K562 (cell line): ENCODE data around the gene PPARG. TPM values are rescaled to one million over a fixed set of nuclear protein-coding genes. Genes with fewer than 3 reads are reported as not detected.

ENCODE experiments used
- ATAC-seq: fragments of 200-7000 bp; cut with Tn5 transposase; 3 replicates; pipeline ENCODE4 v1.9.1; 2020; ENCODE audit warnings: moderate library complexity
- BruUV-seq: library from RNA; stranded (reverse); fragments of 400-500 nt; replicated peaks from 2 replicates; lab custom pipeline; 2021; lab: Mats Ljungman, UMichigan
- CTCF ChIA-PET: fragments of 300-600 bp; formaldehyde crosslinking; extraction: SDS; loops from one replicate; lab custom pipeline; 2021; ENCODE audit warnings: low intra/inter-chr PET ratio; lab: Yijun Ruan, JAX
- POLR2A ChIA-PET: fragments of 300-600, 350-650 bp; sonication (Branson Sonifier 250); formaldehyde crosslinking; extraction: SDS; loops from one replicate; lab custom pipeline; 2021; ENCODE audit warnings: antibody characterized with exemption, inconsistent platforms; lab: Yijun Ruan, JAX
- DNase-seq, 4 experiments: peaks; one replicate each; pipeline versions ENCODE4 v3.0.0 to v3.0.0-alpha.2; 2011 to 2018; ENCODE audit warnings: low spot score in 3 of 4, mixed read lengths in 3 of 4; ENCODE audit errors: extremely low read depth in 1 of 4
- FAIRE-seq: peaks from 2 replicates; lab custom pipeline; 2011; peaks lifted over from hg19 to GRCh38; lab: Jason Lieb, UNC
- H2AFZ ChIP-seq: 2 replicates; pipeline ENCODE4 v1.6.0; 2011; ENCODE audit warnings: low read depth, low read length, control low read depth, inconsistent platforms
- H3K27ac ChIP-seq: fragments of 200-600 bp; 3 replicates; pipeline ENCODE4 v1.8.0; 2011; ENCODE audit warnings: low read depth, mild to moderate bottlenecking, control low read depth, inconsistent platforms, low read length, moderate library complexity, mixed read lengths; ENCODE audit errors: extremely low read depth
- H3K27me3 ChIP-seq, 2 experiments: fragments of 300-600 bp in 1 of 2; 2 replicates in 1 of 2; 3 replicates in 1 of 2; pipeline versions ENCODE4 v1.6.0 to v1.8.0; 2011; ENCODE audit warnings: inconsistent platforms in 2 of 2, low read length in 2 of 2, mild to moderate bottlenecking in 1 of 2, mixed read lengths in 1 of 2, moderate library complexity in 1 of 2; ENCODE audit not compliant: control insufficient read depth in 2 of 2, insufficient read depth in 2 of 2
- H3K36me3 ChIP-seq: fragments of 300-600 bp; 3 replicates; pipeline ENCODE4 v1.8.0; 2011; ENCODE audit warnings: mild to moderate bottlenecking, low read length, inconsistent platforms; ENCODE audit not compliant: control insufficient read depth, insufficient read depth
- H3K4me1 ChIP-seq, 2 experiments: fragments of 200-600 bp in 1 of 2; replicated peaks in 1 of 2; 2 replicates in 1 of 2; 3 replicates in 1 of 2; pipeline versions ENCODE4 v1.5.1 to v1.8.0; 2011; ENCODE audit warnings: inconsistent platforms in 2 of 2, low read length in 2 of 2, mild to moderate bottlenecking in 1 of 2, mixed read lengths in 1 of 2, moderate library complexity in 1 of 2; ENCODE audit not compliant: control insufficient read depth in 2 of 2, insufficient read depth in 2 of 2
- H3K4me2 ChIP-seq: 2 replicates; pipeline ENCODE4 v1.6.1; 2011; ENCODE audit warnings: low read length, control low read depth, inconsistent platforms, mixed read lengths; ENCODE audit not compliant: insufficient read depth
- H3K4me3 ChIP-seq: fragments of 200-600 bp; sonication (generic), shearing (Covaris generic); 2 replicates; pipeline ENCODE4 v1.5.1; 2016; ENCODE audit warnings: control low read depth, inconsistent platforms
- H3K79me2 ChIP-seq: fragments of 200-600 bp; 3 replicates; pipeline ENCODE4 v1.8.0; 2011; ENCODE audit warnings: low read length, inconsistent platforms; ENCODE audit not compliant: control insufficient read depth, insufficient read depth
- H3K9ac ChIP-seq, 2 experiments: 2 replicates each; pipeline versions ENCODE4 v1.6.0 to v1.6.1; 2011; ENCODE audit warnings: low read depth in 2 of 2, low read length in 2 of 2, control low read depth in 1 of 2, inconsistent platforms in 1 of 2, mild to moderate bottlenecking in 1 of 2, mixed read lengths in 1 of 2; ENCODE audit not compliant: insufficient read depth in 1 of 2
- H3K9me1 ChIP-seq: one replicate; pipeline ENCODE4 v1.6.0; 2011; ENCODE audit warnings: inconsistent platforms, mild to moderate bottlenecking, low read length, moderate library complexity; ENCODE audit not compliant: control insufficient read depth, insufficient read depth
- H3K9me3 ChIP-seq: replicated peaks from 2 replicates; pipeline ENCODE4 v1.5.1; 2011; ENCODE audit warnings: low read depth, low read length, inconsistent platforms; ENCODE audit not compliant: control insufficient read depth, insufficient read depth
- H4K20me1 ChIP-seq: replicated peaks from 2 replicates; pipeline ENCODE4 v1.6.1; 2011; ENCODE audit warnings: low read length, inconsistent platforms, mixed read lengths; ENCODE audit not compliant: control insufficient read depth, insufficient read depth
- CEBPB ChIP-seq: fragments of 450-650 bp; IDR thresholded peaks from 2 replicates; pipeline ENCODE4 v1.6.1; 2016; ENCODE audit warnings: missing genetic modification characterization, missing compliant biosample characterization
- FOXJ2 ChIP-seq: fragments of 200-800 bp; sonication (Bioruptor generic); IDR thresholded peaks from 2 replicates; pipeline ENCODE4 v1.6.1; 2016; ENCODE audit warnings: missing genetic modification characterization, missing compliant biosample characterization
- HMGN3 ChIP-seq: IDR thresholded peaks from 2 replicates; pipeline ENCODE4 v1.6.1; 2011; ENCODE audit warnings: borderline replicate concordance, low read depth, mild to moderate bottlenecking, mixed read lengths, low read length; ENCODE audit not compliant: insufficient read length; ENCODE audit errors: extremely low read depth
- KAT7 ChIP-seq: sonication (generic); formaldehyde crosslinking; IDR thresholded peaks from 2 replicates; pipeline ENCODE4 v1.8.0; 2022; ENCODE audit warnings: missing genetic modification reagents, mild to moderate bottlenecking, borderline replicate concordance
- WGBS: fragments of 100-300 bp; shearing (Covaris generic); methylation state at CpG from one replicate; pipeline ENCODE4 v1.1.6; 2016; ENCODE audit warnings: low coverage, mixed read lengths; ENCODE audit not compliant: insufficient coverage; ENCODE audit errors: missing lambda C conversion rate; 5-methylcytosine and 5-hydroxymethylcytosine counted together
- in situ Hi-C: fragments of 300-500 bp; cut with MboI; formaldehyde crosslinking; loops from 4 replicates; pipeline ENCODE4 v1.15.0; 2018; ENCODE audit warnings: inconsistent platforms, mixed read lengths
- intact Hi-C: fragments of 100-400 bp; cut with micrococcal nuclease; formaldehyde crosslinking; loops from 2 replicates; pipeline ENCODE4 v1.14.2; 2022
- polyA plus RNA-seq, 8 experiments: library from polyadenylated mRNA; depleted of rRNA in 4 of 8; stranded (reverse) in 5 of 8; unstranded in 3 of 8; fragments of >200 nt; fragmentation: Nextera tagmentation in 2 of 8; fragmentation: Illumina TruSeq in 1 of 8; extraction: Ambion mirVana in 2 of 8; extraction: Trizol in 1 of 8; gene quantifications; 2 replicates each; pipeline versions ENCODE4 v1.2.1 to v1.2.3, GENCODE V29; 2011 to 2014; ENCODE audit warnings: inconsistent platforms in 1 of 8, missing spikeins in 1 of 8
- total RNA-seq, 7 experiments: library from RNA; depleted of rRNA in 6 of 7; stranded (reverse); fragments of >200 nt in 6 of 7; fragmentation: Illumina TruSeq in 2 of 7; extraction: Trizol in 2 of 7; gene quantifications; 2 replicates each; pipeline versions ENCODE4 v1.2.1 to v1.2.3, GENCODE V29; 2011 to 2021; ENCODE audit warnings: low replicate concordance in 1 of 7

The PPARG gene
- total and polyA plus RNA-seq, 9 of the 15 experiments (the other 6 are each of a cell fraction or from before 2014, with no cell fraction given) = not detected

GRCh38 chr3:12458901-12459300, 170.0 kb downstream of the PPARG start (continued):
- no peak for TF ChIP-seq HMGN3
- no peak for TF ChIP-seq KAT7

- no peak overlapping the region for H3K9ac ChIP-seq
- no peaks in the 10 kb centered on the region for H3K9me1 ChIP-seq
- FAIRE-seq = no peak
- no peaks in the 10 kb centered on the region for H3K36me3 ChIP-seq
- H3K4me3 ChIP-seq = no peak overlapping the region
- BruUV-seq = no TSS peak
- ChIA-PET POLR2A (no interaction called here), CTCF (no interaction called here)
- no peak for TF ChIP-seq FOXJ2 (tag)
- 0 out of 2 replicates have a peak, but pooled peaks have one; percentile 7 for TF ChIP-seq CEBPB (tag)
- H3K27ac ChIP-seq = no peak overlapping the region
- intact Hi-C loops = no loop called here
- no peaks in the 10 kb centered on the region for H3K9me3 ChIP-seq
- 0 out of 2 replicates have a peak, but pooled peaks cover 5% of the 10 kb centered on the region for H4K20me1 ChIP-seq
- no peak overlapping the region for H2AFZ ChIP-seq
- WGBS = 2% methylated on average over 3 of the region's 3 CpGs
- H3K4me2 ChIP-seq = no peak overlapping the region
- DNase-seq = no peak
- no peak for ATAC-seq
- in situ Hi-C loops = no loop called here
- H3K4me1 ChIP-seq = 0 out of 5 replicates have a peak, but pooled peaks cover 0 to 3% of the 10 kb centered on the region in 2 experiments
- H3K27me3 ChIP-seq = peaks cover 42 to 78% of the 10 kb centered on the region in 2 experiments
- H3K79me2 ChIP-seq = no peaks in the 10 kb centered on the region
These were observed 171.3 kb downstream of the PPARG start for GRCh38 chr3:12460127-12460526.
